ENCODE measurements around the gene MACF1. TPM values are rescaled to one million over a fixed set of nuclear protein-coding genes. Genes with fewer than 3 reads are reported as not detected.

The MACF1 gene
- total RNA-seq, 1 experiment from 2014 or later, result 104 TPM

- BruUV-seq (replicated peaks), result no TSS peak
- H3K9me3 Mint-ChIP-seq (ENCODE audit: unreplicated experiment), result no peaks in the 10 kb centered on the region
- Histone ChIP-seq H3K9me3 (no peaks in the 10 kb centered on the region), H3K4me1 (peaks cover 85% of the 10 kb centered on the region), H3K36me3 (ENCODE audit: control insufficient read depth, insufficient read depth, low read length) (no peaks in the 10 kb centered on the region), H3K27me3 (replicated peaks; ENCODE audit: control insufficient read depth, insufficient read depth, low read length) (no peaks in the 10 kb centered on the region), H3K4me3 (ENCODE audit: low read depth, low read length) (no peak overlapping the region)
- H3K4me1 Mint-ChIP-seq (ENCODE audit: low read depth, unreplicated experiment), result peaks cover 67% of the 10 kb centered on the region
- TF ChIP-seq CTCF (IDR thresholded peaks at IDR 0.05; ENCODE audit: insufficient read depth in 1 of 2, low read depth in 1 of 2, low read length in 1 of 2, severe bottlenecking in 1 of 2, unreplicated experiment in 1 of 2), result no peak
- peak; percentile 29 to 66 for DNase-seq
- peaks cover 25% of the 10 kb centered on the region for H3K36me3 Mint-ChIP-seq (ENCODE audit: insufficient read depth, unreplicated experiment)
- CTCF ChIA-PET, result interaction anchor here (0.8 to 1.4 kb wide), 3 partner anchors 80 to 114 kb away, joined by 3 to 13 read pairs (median 4); no protein-coding TSS in a partner anchor
- no peaks in the 10 kb centered on the region for H3K27me3 Mint-ChIP-seq (ENCODE audit: insufficient read depth, unreplicated experiment)
- peak overlapping the region; percentile 77 for H3K27ac Mint-ChIP-seq (ENCODE audit: unreplicated experiment)
- H3K4me3 Mint-ChIP-seq (ENCODE audit: unreplicated experiment), result peak overlapping the region; percentile 70
- intact Hi-C loops (cut with micrococcal nuclease; ENCODE audit: unreplicated experiment), result no loop called here
- POLR2A ChIA-PET, result no interaction called here
These were observed 67.7 kb downstream of the MACF1 start for GRCh38 chr1:39272027-39272797.

- intact Hi-C loops (cut with micrococcal nuclease; ENCODE audit: unreplicated experiment), result no loop called here
- peaks cover 72% of the 10 kb centered on the region for H3K4me1 Mint-ChIP-seq (ENCODE audit: low read depth, unreplicated experiment)
- CTCF ChIA-PET, result interaction anchor here (0.8 to 1.4 kb wide), 3 partner anchors 81 to 115 kb away, joined by 3 to 13 read pairs (median 4); no protein-coding TSS in a partner anchor
- H3K4me3 ChIP-seq (ENCODE audit: low read depth, low read length), result no peak overlapping the region
- no peaks in the 10 kb centered on the region for H3K27me3 ChIP-seq (replicated peaks; ENCODE audit: control insufficient read depth, insufficient read depth, low read length)
- POLR2A ChIA-PET, result no interaction called here
- H3K4me1 ChIP-seq, result peaks cover 91% of the 10 kb centered on the region
- H3K9me3 ChIP-seq, result no peaks in the 10 kb centered on the region
- H3K36me3 ChIP-seq (ENCODE audit: control insufficient read depth, insufficient read depth, low read length), result no peaks in the 10 kb centered on the region
- no peak for DNase-seq
- peaks cover 25% of the 10 kb centered on the region for H3K36me3 Mint-ChIP-seq (ENCODE audit: insufficient read depth, unreplicated experiment)
- no peaks in the 10 kb centered on the region for H3K9me3 Mint-ChIP-seq (ENCODE audit: unreplicated experiment)
- peak overlapping the region; percentile 70 for H3K4me3 Mint-ChIP-seq (ENCODE audit: unreplicated experiment)
- H3K27ac Mint-ChIP-seq (ENCODE audit: unreplicated experiment), result peak overlapping the region; percentile 77
- H3K27me3 Mint-ChIP-seq (ENCODE audit: insufficient read depth, unreplicated experiment), result no peaks in the 10 kb centered on the region
- BruUV-seq (replicated peaks), result no TSS peak
- TF ChIP-seq CTCF (IDR thresholded peaks at IDR 0.05; ENCODE audit: insufficient read depth in 1 of 2, low read depth in 1 of 2, low read length in 1 of 2, severe bottlenecking in 1 of 2, unreplicated experiment in 1 of 2), result no peak
These were observed 68.4 kb downstream of the MACF1 start for GRCh38 chr1:39272798-39273469.

- peaks cover 45% of the 10 kb centered on the region for H3K4me1 Mint-ChIP-seq (ENCODE audit: low read depth, unreplicated experiment)
- no peaks in the 10 kb centered on the region for H3K9me3 ChIP-seq
- CTCF ChIA-PET, result interaction anchor here (0.7 kb wide), 1 partner anchor 61 kb away, joined by 4 read pairs; no protein-coding TSS in a partner anchor
- H3K4me1 ChIP-seq, result peaks cover 67% of the 10 kb centered on the region
- H3K4me3 ChIP-seq (ENCODE audit: low read depth, low read length), result no peak overlapping the region
- TF ChIP-seq CTCF (IDR thresholded peaks at IDR 0.05; ENCODE audit: insufficient read depth in 1 of 2, low read depth in 1 of 2, low read length in 1 of 2, severe bottlenecking in 1 of 2, unreplicated experiment in 1 of 2), result no peak
- H3K9me3 Mint-ChIP-seq (ENCODE audit: unreplicated experiment), result no peaks in the 10 kb centered on the region
- peaks cover 16% of the 10 kb centered on the region for H3K36me3 Mint-ChIP-seq (ENCODE audit: insufficient read depth, unreplicated experiment)
- no peaks in the 10 kb centered on the region for H3K36me3 ChIP-seq (ENCODE audit: control insufficient read depth, insufficient read depth, low read length)
- H3K4me3 Mint-ChIP-seq (ENCODE audit: unreplicated experiment), result peak overlapping the region; percentile 5
- intact Hi-C loops (cut with micrococcal nuclease; ENCODE audit: unreplicated experiment), result no loop called here
- BruUV-seq (replicated peaks), result TSS peak; percentile 75
- peak overlapping the region; percentile 58 for H3K27ac Mint-ChIP-seq (ENCODE audit: unreplicated experiment)
- POLR2A ChIA-PET, result no interaction called here
- peak; percentile 33 to 51 for DNase-seq
- H3K27me3 Mint-ChIP-seq (ENCODE audit: insufficient read depth, unreplicated experiment), result no peaks in the 10 kb centered on the region
- no peaks in the 10 kb centered on the region for H3K27me3 ChIP-seq (replicated peaks; ENCODE audit: control insufficient read depth, insufficient read depth, low read length)
These were observed 71.5 kb downstream of the MACF1 start for GRCh38 chr1:39275836-39276507.

All from Caco-2 (cell line).